Omental fat pad (tissue), 4 donors: ENCODE data around the gene FUS. TPM values are rescaled to one million over a fixed set of nuclear protein-coding genes. Genes with fewer than 3 reads are reported as not detected.
A peak's percentile ranks its signal among the peaks of the same experiment; 100 is the strongest.

Experiments
- ATAC-seq: fragments of 150-250 bp; one replicate; pipeline ENCODE4 v1.9.1; 2016; ENCODE audit warnings: mild to moderate bottlenecking, moderate library complexity; ENCODE audit not compliant: low FRiP score
- DNase-seq: peaks from one replicate; pipeline ENCODE4 v3.0.0-alpha.2; 2019; ENCODE audit warnings: low spot score
- total RNA-seq, 4 donors: library from RNA; depleted of rRNA; stranded (reverse); fragments of >200 nt; gene quantifications; one replicate each; pipeline ENCODE4 v1.1.0, GENCODE V29; 2016
- TF ChIP-seq, protein P1 (sequence below), 3 donors: fragments of 450-650 bp; IDR thresholded peaks; one replicate each; pipeline ENCODE4 v1.5.1; 2016 to 2017; ENCODE audit warnings: antibody characterized with exemption in 3 of 3, mild to moderate bottlenecking in 3 of 3, moderate library complexity in 2 of 3

FUS gene
- 100 to 1,000 TPM in 2 of 4 donors, 10 to 100 TPM in 2; 65.0 to 162 (median 116) TPM for total RNA-seq

DNA sequence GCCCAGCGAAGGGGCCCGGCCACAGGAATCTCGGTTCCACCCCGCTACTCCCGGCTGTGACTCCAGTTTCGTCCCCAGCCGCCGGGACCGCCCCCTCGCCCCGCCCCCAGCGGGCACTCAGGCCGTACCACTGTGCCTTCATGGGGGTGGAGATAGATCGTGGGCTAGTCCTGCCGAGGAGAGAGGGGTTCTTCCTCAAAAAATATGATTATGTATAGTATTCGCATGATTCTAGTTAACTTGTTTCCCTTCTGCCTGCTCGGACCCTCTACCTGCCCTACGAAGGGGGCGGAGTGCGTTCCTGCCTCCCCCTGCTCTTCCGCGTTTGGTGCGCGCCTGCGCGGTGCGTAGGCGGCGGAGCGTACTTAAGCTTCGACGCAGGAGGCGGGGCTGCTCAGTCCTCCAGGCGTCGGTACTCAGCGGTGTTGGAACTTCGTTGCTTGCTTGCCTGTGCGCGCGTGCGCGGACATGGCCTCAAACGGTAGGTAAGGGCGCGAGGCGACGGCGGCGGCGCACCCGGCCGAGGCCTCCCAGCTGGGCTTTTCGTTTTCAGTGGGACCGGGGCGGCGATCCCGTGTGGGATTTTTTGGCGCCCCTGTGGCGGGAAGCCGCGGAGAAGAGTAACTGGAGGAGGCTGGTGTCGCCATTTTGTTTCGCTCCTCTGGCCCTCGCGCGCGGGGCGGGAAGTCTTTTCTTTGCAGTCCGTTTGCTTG is at the start of gene FUS:
Gene FUS (plus strand): TSS at position 393 of the 713 bp plus-strand sequence. CDS start 76 bp downstream, at position 469.
- DNase-seq (peak; percentile 74), ATAC-seq (peak; percentile 89)
- TF ChIP-seq, protein P1, sequence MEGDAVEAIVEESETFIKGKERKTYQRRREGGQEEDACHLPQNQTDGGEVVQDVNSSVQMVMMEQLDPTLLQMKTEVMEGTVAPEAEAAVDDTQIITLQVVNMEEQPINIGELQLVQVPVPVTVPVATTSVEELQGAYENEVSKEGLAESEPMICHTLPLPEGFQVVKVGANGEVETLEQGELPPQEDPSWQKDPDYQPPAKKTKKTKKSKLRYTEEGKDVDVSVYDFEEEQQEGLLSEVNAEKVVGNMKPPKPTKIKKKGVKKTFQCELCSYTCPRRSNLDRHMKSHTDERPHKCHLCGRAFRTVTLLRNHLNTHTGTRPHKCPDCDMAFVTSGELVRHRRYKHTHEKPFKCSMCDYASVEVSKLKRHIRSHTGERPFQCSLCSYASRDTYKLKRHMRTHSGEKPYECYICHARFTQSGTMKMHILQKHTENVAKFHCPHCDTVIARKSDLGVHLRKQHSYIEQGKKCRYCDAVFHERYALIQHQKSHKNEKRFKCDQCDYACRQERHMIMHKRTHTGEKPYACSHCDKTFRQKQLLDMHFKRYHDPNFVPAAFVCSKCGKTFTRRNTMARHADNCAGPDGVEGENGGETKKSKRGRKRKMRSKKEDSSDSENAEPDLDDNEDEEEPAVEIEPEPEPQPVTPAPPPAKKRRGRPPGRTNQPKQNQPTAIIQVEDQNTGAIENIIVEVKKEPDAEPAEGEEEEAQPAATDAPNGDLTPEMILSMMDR (IDR thresholded peaks at IDR 0.05), result no peak

DNA sequence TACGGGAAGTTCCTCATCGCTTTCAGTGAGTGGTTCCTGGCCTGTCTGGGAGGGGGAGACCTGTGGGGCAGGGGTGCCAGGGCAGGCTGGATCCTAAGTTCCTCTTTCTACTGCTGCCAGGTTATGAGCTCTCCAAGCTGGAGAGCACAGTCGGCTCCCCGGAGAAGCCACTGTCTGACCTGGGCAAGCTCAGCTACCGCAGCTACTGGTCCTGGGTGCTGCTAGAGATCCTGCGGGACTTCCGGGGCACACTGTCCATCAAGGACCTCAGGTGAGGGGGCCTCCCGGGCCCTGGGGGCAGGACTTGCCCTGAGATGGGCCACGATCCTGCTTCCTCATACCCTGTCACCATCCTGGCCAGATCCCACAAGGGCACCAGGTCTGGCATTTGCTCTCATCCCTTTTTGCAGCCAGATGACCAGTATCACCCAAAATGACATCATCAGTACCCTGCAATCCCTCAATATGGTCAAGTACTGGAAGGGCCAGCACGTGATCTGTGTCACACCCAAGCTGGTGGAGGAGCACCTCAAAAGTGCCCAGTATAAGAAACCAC is 49.5 kb upstream of the FUS start:
- TF ChIP-seq, protein P1 (IDR thresholded peaks at IDR 0.05), result no peak
- peak; percentile 17 for ATAC-seq

DNA sequence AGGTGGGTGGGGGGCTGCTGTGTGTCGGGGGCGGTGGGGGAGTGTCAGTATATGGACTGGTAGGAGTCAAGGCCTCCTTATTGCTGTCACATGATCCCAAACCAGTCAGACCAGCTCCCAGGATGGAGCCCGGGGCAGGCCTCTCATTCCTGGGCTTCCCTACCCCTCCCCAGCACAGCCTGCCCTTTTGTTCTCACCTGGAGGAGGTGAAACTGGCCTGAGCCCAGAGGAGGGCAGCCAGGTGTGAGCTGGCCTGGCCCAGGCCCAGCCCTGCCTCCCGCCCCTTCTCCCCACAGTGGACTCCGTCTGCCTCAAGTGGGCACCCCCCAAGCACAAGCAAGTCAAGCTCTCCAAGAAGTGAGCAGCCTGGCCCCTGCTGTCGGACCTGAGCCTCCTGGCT is 49.0 kb upstream of the FUS start:
- TF ChIP-seq, protein P1 (IDR thresholded peaks at IDR 0.05), result no peak
- DNase-seq (no peak), ATAC-seq (no peak)

More for the DNA sequence above, 49.5 kb upstream of the FUS start:
- no peak for DNase-seq

DNA sequence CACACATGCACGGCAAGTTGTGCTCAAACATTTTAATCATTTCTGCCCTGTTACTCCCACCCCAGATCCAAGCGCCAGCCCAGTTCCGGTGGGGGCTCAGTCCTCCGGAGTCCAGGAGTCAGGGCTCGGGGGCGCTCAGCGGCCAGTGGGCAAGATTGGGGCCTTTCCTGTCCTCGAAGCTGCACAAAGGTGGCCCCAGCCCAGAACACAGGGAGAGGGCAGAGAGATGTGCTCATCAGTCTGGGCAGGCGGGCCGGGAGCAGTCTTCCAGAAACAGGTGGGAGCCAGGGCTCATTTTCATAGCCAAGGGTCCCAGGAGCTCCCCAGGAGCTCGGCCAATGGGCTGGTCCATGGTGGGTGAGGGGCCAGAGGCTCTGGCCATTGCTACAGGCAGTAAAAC is 48.5 kb upstream of the FUS start:
- TF ChIP-seq, protein P1 (IDR thresholded peaks at IDR 0.05), result no peak
- ATAC-seq, result no peak
- DNase-seq, result no peak

DNA sequence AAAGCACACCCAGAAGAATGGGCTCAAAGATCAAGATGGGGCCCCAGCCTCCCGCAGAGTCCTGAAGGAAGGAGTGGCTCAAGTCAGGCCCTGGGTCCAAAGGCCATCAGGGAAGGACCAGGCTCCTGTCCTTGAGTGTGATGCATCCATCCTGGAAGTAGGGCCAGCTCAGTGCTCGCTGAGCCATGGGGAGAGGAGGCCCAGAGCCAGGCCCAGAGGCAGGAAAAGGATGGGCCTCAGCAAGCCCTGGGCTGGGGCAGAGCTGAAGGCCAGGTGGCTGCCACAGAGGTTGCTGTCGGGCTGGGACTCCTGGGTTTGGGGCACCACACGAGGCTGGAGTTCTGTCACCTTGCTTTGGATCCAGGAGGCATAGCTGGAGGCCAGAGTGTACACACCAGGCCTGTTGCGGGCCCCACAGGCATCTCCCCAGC is 48.1 kb upstream of the FUS start:
- DNase-seq (no peak), ATAC-seq (no peak)
- TF ChIP-seq, protein P1 (IDR thresholded peaks at IDR 0.05), result no peak

DNA sequence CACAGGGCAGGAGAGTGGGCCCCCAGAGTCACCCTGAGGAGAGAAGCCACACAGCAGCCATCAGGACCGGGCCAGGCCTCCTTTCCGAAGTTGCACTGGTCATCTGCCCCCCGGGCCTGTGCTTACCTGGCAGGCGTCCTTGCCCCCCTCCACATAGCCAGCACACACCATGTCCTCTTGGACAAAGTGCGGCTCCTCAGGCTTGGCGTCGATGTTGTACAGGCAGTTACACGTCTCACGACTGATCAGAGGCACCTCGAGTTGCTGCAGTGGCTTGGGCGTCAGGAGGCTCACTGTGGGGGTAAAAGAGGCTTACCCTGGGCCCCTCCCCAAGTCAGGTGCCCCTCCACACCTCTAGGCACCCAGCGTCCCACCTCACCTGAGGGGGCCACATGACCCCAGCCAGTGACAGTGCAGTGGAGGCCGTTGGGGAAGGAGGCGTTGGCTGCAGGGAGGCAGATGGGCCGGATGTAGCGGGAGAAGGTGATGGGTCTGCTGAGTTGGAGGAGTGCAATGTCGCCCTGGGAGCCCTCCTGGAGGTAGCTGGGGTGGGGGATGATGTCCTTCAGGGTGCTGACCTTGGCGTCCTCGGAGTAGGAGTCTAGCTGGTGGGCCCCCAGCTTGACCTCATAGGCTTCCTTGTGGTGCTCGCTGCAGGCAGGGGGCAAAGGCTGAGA is 47.5 kb upstream of the FUS start:
- DNase-seq, result no peak
- ATAC-seq, result no peak
- TF ChIP-seq, protein P1 (IDR thresholded peaks at IDR 0.05), result no peak
